GM21723 (cell line): Measurements from ENCODE around the gene KRTAP5-11.
"Not testable (repeated sequence)": the region's sequence is repeated elsewhere in the genome, so short reads cannot be mapped to it uniquely, and the experiment has no call there.

ENCODE experiments used
- ATAC-seq: cut with Tn5 transposase; IDR thresholded peaks from one replicate; pipeline ENCODE4 v1.9.1; 2021; ENCODE audit warnings: mild to moderate bottlenecking, moderate library complexity; ENCODE audit not compliant: unreplicated experiment

Gene KRTAP5-11, protein sequence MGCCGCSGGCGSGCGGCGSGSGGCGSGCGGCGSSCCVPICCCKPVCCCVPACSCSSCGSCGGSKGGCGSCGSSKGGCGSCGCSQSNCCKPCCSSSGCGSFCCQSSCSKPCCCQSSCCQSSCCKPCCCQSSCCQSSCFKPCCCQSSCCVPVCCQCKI

DNA sequence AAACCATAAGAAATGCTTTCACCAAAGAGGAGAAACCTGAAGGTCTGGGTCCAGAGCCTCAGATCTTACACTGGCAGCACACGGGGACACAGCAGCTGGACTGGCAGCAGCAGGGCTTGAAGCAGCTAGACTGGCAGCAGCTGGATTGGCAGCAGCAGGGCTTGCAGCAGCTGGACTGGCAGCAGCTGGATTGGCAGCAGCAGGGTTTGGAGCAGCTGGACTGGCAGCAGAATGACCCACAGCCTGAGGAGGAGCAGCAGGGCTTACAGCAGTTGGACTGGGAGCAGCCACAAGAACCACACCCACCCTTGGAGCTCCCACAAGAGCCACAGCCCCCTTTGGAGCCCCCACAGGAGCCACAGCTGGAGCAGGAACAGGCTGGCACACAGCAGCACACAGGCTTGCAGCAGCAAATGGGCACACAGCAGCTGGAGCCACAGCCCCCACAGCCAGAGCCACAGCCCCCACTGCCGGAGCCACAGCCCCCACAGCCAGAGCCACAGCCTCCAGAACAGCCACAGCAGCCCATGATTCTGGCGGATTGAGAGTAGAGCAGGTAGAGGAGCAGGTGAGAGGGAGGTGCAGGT is at the start of gene KRTAP5-11:
KRTAP5-11 (minus strand) TSS at position 567 of the 587 bp plus-strand sequence; CDS start at position 529, 38 bp downstream.
- no peak for ATAC-seq

DNA sequence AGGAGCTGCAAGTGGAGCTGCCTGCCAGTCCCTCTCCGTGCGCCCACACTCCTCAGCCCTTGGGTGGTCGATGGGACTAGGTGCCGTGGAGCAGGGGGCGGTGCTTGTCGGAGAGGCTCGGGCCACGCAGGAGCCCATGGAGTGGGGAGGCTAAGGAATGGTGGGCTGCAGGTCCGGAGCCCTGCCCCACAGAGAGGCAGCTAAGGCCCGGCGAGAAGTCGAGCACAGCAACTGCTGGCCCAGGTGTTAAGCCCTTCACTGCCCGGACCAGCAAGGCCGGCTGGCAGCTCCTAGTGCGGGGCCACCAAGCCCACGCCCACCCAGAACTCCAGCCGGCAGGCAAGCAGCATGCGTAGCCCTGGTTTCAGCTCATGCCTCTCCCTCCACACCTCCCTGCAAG is 48.9 kb upstream of the KRTAP5-11 start:
- not testable (repeated sequence) for ATAC-seq

DNA sequence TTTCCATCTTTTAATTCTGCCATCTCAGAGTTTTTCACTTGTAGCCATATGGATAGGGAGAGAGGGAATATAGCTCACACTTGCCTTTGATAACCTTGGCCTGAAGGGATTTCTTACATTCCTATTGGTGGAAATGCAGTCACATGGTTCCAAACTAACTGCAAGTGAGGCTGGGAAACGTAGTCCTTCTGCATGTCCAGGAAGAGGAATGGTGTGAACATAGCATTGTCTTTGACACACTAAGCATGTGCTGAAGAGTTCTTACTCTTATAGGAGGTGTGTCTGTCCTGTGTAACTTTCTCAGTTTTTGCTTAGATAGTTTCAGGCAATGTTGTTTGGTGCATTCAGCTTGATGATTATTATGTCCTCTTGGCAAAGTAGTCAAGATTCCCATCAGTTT is 47.4 kb upstream of the KRTAP5-11 start:
- not testable (repeated sequence) for ATAC-seq

DNA sequence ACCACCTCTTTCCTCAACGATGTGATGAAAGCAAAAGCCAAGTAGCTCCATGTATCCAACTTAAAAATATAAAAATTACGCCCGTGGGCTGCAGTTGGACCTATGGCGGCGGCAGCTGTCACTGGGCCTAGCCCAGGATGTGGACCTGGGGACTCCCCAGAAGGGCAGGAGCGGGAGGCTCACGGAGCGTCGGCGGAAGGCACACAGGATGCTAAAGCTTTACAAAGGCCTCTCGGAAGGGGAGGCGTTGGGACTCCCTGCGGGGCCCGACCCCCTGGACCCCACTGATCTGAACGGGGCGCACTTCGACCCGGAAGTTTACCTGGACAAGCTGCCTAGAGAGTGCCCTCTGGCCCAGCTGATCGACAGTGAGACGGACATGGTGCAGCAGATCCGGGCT is 46.3 kb upstream of the KRTAP5-11 start:
- ATAC-seq = not testable (repeated sequence)

DNA sequence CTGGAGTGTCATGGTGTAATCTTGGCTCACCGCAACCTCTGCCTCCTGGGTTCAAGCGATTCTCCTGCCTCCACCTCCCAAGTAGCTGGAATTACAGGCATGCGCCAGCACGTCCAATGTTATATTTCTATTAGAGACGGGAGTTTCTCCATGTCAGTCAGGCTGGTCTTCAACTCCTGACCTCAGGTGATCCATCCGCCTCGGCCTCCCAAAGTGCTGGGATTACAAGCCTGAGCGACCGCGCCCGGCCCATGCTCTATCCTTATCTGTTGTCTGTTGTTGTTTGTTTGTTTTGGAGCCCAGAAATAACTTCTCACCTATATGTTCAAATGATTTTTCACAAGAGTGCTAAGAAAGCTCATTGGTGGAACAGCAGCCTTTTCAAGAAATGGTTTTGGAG is 40.6 kb upstream of the KRTAP5-11 start:
- not testable (repeated sequence) for ATAC-seq

DNA sequence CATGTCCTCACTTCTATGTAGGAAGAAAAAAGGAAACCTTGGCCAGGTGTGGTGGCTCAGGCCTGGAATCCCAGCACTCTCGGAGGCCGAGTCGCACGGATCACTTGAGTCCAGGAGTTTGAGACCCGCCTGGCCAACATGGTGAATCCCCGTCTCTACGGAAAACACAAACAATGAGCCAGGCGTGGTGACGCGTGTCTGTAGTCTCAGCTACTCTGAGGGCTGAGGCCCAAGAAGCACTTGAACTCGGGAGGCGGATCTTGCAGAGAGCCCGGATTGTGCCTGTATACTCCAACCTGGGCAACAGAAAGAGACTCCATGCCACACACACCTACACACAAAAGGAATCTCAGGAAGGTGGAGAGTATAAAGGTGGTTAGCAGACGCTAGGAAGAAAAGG is 39.9 kb upstream of the KRTAP5-11 start:
- not testable (repeated sequence) for ATAC-seq

DNA sequence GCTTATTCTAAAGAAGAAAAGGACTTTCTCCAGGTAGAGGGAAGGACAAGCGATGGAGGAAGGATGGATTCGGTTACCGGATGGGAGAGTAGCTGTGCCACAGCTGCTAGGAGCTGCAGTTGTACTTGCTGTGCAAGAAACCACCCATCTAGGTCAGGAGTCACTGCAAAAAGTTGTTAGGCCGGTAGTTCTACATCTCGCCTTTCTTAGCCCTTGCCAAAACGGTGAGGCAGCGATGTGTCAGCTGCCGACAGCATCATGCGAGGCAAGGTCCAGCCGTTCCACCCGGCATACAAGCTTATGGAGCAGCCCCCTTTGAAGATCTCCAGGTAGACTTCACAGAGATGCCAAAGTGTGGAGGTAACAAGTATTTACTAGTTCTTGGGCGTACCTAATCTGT is 32.3 kb upstream of the KRTAP5-11 start:
- ATAC-seq = not testable (repeated sequence)

DNA sequence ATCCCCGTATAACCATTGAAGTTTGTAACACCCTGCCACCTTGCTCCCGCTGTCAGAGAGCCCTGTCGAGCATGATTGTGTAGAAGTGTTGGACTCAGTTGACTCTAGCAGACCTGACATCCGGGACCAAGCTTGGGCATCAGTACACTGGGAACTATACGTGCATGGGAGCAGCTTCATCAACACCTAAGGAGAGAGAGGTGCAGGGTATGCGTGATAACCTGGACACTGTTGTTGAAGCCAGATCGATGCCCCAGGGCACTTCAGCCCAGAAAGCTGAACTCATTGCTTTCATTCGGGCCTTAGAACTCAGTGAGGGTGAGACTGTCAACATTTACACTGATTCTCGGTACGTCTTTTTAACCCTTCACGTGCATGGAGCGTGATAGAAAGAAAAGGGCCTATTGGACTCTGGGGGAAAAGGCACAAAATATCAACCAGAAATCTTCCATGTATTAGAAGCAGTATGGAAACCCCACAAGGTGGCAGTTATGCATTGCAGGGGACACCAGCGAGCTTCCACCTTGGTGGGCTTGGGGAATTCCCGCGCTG is 31.8 kb upstream of the KRTAP5-11 start:
- not testable (repeated sequence) for ATAC-seq

DNA sequence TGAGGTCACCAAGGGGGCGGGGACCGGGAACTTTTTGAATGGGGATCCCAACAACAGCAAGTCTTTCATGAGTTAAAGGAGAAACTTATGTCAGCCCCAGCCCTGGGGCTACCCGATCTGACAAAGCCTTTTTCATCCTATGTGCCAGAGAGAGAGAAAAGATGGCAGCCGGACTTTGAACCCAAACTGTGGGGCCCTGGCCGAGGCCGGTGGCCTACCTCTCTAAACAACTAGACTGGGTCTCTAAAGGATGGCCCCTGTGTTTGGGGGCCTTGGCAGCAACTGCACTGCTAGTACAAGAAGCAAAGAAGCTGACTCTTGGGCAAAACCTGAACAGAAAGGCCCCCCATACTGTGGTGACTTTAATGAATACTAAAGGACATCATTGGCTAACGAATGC is 31.3 kb upstream of the KRTAP5-11 start:
- not testable (repeated sequence) for ATAC-seq

DNA sequence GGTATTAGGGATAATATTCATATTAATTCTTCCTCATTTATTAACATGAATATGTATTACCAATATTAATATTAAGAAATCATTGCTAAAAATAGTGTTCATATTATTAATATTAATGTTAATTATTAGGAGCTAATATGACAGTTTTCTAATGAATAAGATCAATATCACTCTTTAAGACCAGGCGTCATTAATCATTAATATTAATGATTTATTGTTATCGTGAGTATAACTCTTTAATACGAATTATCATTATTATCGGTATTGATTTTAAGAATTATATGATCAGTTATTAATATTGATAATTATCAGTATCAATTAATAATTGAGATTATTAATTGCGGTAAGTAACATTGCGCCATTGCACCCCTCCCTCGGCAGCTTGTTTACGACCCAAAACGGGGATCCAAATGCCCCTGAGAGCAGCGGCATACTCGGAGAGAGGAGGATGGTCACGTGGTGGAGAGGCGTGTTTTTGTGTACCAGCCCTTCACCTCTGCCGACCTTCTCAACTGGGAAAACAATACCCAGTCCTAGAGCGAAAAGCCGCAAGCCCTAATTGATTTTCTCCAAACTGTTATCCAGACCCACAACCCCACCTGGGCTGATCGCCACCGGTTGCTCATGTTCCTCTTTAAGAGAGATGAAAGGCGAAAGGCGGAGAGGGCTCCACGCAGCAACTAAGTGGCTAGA is 28.7 kb upstream of the KRTAP5-11 start:
- not testable (repeated sequence) for ATAC-seq

DNA sequence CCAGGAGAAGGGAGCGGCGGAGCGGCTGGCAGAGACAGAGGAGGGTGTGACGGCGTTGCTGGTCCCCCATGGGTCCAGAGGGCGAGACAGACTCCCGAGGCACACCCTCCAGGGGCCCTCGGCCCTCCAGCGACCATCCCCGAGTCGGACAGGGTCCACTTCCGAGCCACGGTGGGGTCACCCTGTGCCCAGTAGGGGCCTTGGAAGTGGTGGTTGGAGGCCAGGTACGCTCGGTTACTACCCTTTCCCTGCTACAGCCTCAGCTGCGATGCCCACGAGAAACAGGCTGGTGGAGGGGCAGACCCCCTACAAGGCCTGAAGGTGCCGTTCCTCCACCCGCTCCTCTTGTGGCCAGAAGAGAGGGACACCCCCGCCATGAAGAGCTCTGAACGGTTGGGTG is 25.6 kb upstream of the KRTAP5-11 start:
- not testable (repeated sequence) for ATAC-seq

DNA sequence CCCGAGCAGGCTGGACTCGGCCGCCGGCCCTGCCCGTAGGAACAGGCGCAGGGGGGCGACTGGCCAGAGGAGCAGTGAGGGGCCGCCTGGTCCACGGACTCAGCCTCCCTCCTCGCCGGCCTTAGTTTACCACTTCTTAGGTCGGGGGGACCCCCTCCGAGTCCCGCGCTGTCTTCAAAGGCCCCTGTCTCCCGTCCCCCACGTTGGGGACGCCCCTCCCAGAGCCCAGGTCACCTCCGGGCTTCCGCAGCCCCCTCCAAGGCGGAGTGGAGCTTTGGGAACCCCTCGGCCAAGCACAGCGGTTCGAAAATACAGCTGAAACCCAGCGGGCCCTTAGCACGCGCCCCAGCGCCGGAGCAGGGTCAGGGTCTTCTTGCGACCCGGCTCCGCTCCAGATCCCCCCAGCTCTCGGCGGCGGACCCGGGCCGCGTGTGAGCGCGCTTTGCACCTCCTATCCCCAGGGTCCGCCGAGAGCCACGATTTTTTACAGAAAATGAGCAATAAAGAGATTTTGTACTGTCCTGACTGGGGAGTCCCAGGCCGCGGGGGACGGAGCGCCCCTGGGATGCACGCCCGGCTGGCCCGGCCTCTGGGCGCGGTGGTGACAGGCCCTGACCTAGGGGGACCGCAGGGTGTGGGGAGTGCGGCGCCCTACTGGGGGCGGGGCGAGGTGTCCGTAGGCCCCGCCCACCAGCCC is 25.0 kb upstream of the KRTAP5-11 start:
- not testable (repeated sequence) for ATAC-seq

DNA sequence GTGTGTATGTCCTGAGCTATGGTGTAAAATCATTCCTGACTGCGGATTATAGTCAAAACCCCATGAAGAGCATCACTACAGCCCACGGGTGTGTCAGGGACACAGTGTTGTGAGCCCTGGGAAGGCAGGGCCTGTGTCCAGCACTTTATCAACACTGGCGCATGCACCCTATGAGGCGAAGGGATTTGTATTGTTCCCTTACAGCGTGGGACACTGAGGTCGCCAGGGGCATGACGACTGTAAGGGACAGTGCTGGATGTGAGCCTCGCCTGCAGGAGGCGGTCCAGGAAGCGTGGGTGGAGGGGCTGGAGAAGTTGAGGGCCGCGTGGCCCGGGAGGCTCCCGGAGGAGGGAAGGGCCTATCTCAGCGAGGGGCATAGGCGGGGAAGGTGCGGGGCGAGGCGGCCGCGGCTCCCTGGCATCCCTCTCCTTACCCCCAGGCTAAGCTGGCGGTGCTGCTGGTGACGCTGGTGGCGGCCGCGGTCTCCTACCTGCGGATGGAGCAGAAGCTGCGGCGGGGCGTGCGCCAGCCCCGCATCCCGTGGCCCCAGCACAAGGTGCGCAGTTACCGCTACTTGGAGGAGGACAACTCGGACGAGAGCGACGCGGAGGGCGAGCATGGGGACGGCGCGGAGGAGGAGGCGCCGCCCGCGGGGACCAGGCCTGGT is 24.3 kb upstream of the KRTAP5-11 start:
- ATAC-seq = not testable (repeated sequence)

DNA sequence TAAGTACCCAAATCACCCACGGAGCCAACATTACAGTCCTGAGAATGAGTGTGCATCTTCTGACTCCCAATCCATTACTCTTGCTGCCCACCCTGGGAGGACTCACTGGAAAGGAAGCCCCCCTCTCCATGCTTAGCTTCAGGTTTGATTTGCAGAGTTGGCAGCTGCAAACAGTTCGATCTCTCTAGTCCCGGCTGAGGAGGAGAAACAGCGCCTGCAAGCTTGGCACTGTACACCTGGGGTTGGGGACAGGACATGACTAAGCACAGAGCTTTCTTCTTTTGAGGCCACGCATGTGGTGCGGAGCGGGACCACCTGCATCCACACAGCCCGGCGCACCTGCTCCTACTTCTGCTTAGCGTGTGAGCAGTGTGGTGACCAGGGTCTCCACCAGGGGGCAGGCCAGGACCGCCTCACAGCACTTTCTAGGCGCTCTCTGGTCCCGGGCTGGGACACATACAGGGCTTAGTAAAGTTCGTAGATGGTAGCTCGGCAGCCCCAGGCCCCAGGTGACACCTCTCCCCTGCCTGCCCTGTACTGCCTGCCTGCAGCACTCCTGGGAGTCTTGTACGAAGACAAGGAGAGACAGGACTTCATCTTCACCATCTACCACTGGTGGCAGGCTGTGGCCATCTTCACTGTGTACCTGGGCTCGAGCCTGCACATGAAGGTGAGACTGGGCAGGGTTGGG is 22.3 kb upstream of the KRTAP5-11 start:
- not testable (repeated sequence) for ATAC-seq

DNA sequence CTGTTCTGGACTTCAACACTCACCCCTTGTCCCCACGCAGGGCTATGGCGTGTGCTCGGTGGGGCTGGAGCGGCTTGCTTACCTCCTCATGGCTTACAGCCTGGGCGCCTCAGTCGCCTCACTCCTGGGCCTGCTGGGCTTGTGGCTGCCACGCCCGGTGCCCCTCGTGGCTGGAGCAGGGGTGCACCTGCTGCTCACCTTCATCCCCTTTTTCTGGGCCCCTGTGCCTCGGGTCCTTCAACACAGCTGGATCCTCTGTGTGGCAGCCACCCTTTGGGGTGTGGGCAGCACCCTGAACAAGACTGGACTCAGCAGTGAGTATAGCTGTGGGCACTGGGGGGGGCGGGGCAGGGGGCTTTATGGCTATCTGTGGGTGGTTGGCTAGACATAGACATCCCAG is 20.5 kb upstream of the KRTAP5-11 start:
- not testable (repeated sequence) for ATAC-seq

DNA sequence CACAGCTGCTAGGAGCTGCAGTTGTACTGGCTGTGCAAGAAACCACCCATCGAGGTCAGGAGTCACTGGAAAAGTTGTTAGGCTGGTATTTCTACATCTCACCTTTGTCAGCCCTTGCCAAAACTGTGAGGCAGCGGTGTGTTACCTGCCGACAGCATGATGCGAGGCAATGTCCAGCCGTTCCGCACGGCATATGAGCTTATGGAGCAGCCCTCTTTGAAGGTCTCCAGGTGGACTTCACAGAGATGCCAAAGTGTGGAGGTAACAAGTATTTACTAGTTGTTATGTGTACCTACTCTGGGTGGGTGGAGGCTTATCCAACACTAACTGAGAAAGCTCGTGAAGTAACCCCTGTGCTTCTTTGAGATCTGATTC is 6.9 kb upstream of the KRTAP5-11 start:
- not testable (repeated sequence) for ATAC-seq

DNA sequence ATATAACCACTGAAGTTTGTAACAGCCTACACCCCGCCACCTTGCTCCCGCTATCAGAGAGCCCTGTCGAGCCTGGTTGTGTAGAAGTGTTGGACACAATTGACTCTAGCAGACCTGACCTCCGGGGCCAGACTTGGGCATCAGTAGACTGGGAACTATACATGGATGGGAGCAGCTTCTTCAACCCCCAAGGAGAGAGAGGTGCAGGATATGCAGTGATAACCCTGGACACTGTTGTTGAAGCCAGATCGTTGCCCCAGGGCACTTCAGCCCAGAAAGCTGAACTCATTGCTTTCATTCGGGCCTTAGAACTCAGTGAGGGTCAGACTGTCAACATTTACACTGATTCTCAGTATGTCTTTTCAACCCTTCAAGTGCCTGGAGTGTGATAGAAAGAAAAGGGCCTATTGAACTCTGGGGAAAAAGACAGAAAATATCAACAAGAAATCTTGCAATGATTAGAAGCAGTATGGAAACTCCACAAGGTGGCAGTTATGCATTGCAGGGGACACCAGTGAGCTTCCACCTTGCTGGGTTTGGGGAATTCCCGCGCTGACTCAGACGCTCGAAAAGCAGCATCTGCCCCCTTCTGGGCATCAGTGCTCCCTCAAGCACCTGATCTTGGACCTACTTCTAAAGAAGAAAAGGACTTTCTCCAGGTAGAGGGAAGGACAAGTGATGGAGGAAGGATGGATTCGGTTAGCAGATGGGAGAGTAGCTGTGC is 6.3 kb upstream of the KRTAP5-11 start:
- ATAC-seq = not testable (repeated sequence)

DNA sequence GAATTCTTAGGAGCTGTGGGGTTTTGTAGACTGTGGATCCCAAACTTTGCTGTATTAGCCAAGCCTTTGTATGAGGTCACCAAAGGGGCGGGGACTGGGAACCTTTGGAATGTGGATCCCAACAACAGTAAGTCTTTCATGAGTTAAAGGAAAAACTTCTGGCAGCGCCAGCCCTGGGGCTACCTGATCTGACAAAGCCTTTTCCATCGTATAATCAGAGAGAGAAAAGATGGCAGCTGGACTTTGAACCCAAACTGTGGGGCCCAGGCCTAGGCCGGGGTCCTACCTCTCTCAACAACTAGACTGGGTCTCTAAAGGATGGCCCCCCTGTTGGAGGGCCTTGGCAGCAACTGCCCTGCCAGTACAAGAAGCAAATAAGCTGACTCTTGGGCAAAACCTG is 5.6 kb upstream of the KRTAP5-11 start:
- not testable (repeated sequence) for ATAC-seq

DNA sequence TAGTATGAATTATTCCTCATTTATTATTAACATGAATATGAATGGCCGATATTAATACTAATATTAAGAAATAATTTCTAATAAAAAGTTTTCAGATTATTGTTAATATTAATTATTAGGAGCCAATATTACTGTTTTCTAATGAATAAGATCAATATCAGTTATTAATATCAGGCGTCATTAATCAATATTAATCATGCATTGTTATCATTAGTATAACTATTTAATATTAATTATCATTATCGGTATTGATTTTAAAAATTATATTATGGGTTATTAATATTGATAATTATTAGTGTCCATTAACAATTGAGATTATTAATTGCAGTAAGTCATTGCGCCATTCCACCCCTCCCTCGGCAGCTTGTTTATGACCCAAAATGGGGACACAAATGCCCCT is 3.0 kb upstream of the KRTAP5-11 start:
- ATAC-seq = not testable (repeated sequence)
